ENCODE data around the gene FBLN1.
"Not testable (repeated sequence)": the region's sequence is repeated elsewhere in the genome, so short reads cannot be mapped to it uniquely, and the experiment has no call there.

The FBLN1 gene

DNA sequence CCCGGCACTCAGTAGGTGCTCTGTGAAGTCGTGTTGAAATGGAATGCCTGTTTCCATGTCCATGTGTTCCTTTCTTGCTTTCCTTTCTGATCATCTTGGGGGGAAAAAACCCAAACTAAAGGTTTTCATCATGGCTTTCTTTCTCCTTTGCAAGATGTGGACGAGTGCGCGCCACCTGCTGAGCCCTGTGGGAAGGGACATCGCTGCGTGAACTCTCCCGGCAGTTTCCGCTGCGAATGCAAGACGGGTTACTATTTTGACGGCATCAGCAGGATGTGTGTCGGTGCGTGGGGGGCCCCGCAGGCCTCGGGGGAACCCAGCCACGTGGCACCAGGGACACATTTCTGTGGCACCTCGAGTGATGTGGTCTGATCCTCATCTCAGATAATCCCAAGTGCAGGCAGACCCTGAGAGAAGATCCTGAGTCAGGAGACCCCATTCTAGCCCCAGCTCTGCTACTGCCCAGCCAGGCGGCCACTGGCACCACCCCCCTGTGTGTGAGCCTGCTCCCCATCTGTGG, 39.4 kb downstream of the FBLN1 start:
- Histone ChIP-seq H3K4me1 (ENCODE audit: control insufficient read depth in 1 of 2, insufficient read depth in 1 of 2, low read depth in 1 of 2, low read length in 1 of 2) (no peaks in the 10 kb centered on the region), H3K9me3 (no peaks in the 10 kb centered on the region), H3K27ac (no peak overlapping the region), H3K36me3 (no peaks in the 10 kb centered on the region), H3K4me3 (ENCODE audit: low read depth in 1 of 2, low read length in 1 of 2) (no peak overlapping the region), H3K27me3 (peaks cover 7% of the 10 kb centered on the region)
- TF ChIP-seq, protein P1, sequence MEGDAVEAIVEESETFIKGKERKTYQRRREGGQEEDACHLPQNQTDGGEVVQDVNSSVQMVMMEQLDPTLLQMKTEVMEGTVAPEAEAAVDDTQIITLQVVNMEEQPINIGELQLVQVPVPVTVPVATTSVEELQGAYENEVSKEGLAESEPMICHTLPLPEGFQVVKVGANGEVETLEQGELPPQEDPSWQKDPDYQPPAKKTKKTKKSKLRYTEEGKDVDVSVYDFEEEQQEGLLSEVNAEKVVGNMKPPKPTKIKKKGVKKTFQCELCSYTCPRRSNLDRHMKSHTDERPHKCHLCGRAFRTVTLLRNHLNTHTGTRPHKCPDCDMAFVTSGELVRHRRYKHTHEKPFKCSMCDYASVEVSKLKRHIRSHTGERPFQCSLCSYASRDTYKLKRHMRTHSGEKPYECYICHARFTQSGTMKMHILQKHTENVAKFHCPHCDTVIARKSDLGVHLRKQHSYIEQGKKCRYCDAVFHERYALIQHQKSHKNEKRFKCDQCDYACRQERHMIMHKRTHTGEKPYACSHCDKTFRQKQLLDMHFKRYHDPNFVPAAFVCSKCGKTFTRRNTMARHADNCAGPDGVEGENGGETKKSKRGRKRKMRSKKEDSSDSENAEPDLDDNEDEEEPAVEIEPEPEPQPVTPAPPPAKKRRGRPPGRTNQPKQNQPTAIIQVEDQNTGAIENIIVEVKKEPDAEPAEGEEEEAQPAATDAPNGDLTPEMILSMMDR (IDR thresholded peaks at IDR 0.05) = no peak

DNA sequence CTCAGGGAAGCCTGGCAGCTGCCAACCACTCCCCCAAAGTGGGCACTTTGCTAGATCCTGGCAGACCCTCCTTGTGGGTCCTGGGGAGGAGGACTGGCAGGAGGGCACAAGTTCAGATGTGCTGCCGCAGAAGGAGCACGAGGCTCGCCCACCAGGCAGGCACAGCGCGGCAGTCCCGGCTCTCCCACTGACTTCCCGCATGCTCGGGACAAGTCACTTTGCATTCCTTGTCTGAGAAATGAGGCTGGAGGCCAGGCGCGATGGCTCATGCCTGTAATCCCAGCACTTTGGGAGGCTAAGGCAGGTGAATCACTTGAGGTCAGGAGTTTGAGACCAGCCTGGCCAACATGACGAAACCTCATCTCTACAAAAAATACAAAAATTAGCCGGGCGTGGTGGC, 40.1 kb downstream of the FBLN1 start:
- not testable (repeated sequence) for H3K9me3 ChIP-seq; H3K4me1 ChIP-seq (ENCODE audit: control insufficient read depth in 1 of 2, insufficient read depth in 1 of 2, low read depth in 1 of 2, low read length in 1 of 2); H3K4me3 ChIP-seq (ENCODE audit: low read depth in 1 of 2, low read length in 1 of 2); H3K27me3 ChIP-seq; H3K27ac ChIP-seq; H3K36me3 ChIP-seq

DNA sequence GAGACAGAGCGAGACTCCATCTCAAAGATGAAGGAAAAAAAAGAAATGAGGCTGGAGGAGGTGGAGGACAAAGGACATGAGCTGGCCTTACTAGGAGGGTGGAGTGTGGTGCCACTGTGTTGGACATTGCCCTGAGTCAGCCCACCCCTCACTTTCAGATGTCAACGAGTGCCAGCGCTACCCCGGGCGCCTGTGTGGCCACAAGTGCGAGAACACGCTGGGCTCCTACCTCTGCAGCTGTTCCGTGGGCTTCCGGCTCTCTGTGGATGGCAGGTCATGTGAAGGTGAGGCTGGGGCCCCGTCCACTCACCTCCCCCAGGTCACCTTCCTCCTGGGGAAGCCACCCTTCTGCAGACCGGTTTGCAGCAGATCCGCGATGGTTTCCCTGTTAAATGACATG, 40.6 kb downstream of the FBLN1 start:
- Histone ChIP-seq H3K9me3 (no peaks in the 10 kb centered on the region), H3K4me1 (ENCODE audit: control insufficient read depth in 1 of 2, insufficient read depth in 1 of 2, low read depth in 1 of 2, low read length in 1 of 2) (no peaks in the 10 kb centered on the region), H3K36me3 (no peaks in the 10 kb centered on the region), H3K4me3 (ENCODE audit: low read depth in 1 of 2, low read length in 1 of 2) (no peak overlapping the region), H3K27me3 (peaks cover 7% of the 10 kb centered on the region), H3K27ac (no peak overlapping the region)
- TF ChIP-seq, protein P1 (IDR thresholded peaks at IDR 0.05) = no peak

DNA sequence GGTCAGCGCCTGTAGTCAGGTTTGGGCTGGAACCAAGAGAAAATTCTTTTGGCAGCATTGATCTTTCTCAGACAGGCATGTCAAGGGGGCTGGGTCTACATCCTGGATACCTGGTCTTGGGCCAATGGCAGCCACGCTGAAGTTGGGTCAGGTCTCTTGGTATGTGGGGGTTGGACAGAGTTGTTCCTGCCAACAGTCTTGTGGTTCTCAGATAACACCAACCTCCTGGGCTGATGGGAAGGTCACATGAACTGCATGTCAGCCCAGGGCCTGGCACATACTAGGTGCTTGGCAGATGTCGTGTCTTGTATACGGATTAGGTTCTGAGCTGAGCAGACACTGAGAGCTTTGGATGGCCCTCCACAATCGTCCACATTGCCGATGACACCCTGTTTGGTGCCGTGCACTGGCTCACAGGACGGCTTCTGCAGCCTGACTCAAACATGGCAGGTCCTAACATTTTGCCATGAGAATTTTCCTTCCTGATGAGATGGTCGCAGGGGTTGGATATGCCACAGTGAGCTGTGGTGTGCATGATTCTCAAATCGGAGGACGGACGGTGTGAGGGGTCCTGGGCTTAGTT, 42.0 kb downstream of the FBLN1 start:
- Histone ChIP-seq H3K27me3 (peaks cover 1% of the 10 kb centered on the region), H3K9me3 (no peaks in the 10 kb centered on the region), H3K27ac (no peak overlapping the region), H3K4me3 (ENCODE audit: low read depth in 1 of 2, low read length in 1 of 2) (no peak overlapping the region), H3K4me1 (ENCODE audit: control insufficient read depth in 1 of 2, insufficient read depth in 1 of 2, low read depth in 1 of 2, low read length in 1 of 2) (no peaks in the 10 kb centered on the region), H3K36me3 (no peaks in the 10 kb centered on the region)
- TF ChIP-seq, protein P1 (IDR thresholded peaks at IDR 0.05) = no peak

DNA sequence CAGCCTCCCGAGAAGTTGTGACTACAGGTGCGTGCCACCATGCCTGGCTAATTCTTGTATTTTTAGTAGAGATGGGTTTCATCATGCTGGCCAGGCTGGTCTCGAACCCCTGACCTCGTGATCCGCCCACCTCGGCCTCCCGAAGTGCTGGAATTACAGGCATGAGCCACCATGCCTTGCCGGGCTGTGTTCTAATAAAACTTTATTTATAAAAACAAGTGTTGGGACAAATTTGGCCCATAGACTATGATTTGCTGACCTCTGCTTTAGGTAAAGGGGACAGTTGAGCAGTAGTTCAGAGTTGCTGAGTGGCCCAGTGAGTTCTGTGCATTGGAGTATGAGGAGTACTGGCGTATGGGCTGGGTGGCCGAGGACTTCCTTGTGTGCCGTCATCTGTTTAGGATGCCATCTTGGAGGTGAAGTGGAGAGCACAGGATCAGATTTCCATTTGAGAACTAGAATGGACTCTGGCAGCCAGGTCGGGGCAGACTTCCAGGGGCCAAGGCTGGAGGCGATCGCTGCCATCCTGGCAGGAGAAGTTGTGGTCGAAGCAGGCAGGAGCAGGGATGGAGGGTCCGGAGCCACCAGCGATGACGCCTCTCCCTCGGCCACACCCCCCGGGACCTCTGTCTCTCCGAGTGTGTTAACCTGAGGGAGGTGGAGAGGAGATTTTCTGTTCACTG, 43.8 kb downstream of the FBLN1 start:
- TF ChIP-seq, protein P1 (IDR thresholded peaks at IDR 0.05) = no peak
- H3K9me3 ChIP-seq = no peaks in the 10 kb centered on the region
- H3K27me3 ChIP-seq = no peaks in the 10 kb centered on the region
- no peaks in the 10 kb centered on the region for H3K36me3 ChIP-seq
- H3K27ac ChIP-seq = no peak overlapping the region
- H3K4me3 ChIP-seq (ENCODE audit: low read depth in 1 of 2, low read length in 1 of 2) = no peak overlapping the region
- H3K4me1 ChIP-seq (ENCODE audit: control insufficient read depth in 1 of 2, insufficient read depth in 1 of 2, low read depth in 1 of 2, low read length in 1 of 2) = no peaks in the 10 kb centered on the region

DNA sequence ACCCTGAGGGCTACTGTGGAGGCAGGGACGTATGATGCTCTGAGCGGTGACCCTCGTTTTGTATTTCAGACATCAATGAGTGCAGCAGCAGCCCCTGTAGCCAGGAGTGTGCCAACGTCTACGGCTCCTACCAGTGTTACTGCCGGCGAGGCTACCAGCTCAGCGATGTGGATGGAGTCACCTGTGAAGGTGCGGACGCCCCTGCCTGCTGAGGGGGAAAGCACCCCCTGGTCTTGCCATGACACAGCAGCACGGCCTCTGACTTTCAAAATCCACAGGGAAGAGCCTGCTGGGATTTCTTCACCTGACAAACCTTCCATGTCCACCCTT, 44.3 kb downstream of the FBLN1 start:
- Histone ChIP-seq H3K4me1 (ENCODE audit: control insufficient read depth in 1 of 2, insufficient read depth in 1 of 2, low read depth in 1 of 2, low read length in 1 of 2) (no peaks in the 10 kb centered on the region), H3K27ac (no peak overlapping the region), H3K27me3 (peaks cover 5% of the 10 kb centered on the region), H3K36me3 (no peaks in the 10 kb centered on the region), H3K4me3 (ENCODE audit: low read depth in 1 of 2, low read length in 1 of 2) (no peak overlapping the region), H3K9me3 (no peaks in the 10 kb centered on the region)
- TF ChIP-seq, protein P1 (IDR thresholded peaks at IDR 0.05) = no peak

All from neutrophil (primary cell).